ENCODE data around the gene CARTPT. TPM values are rescaled to one million over a fixed set of nuclear protein-coding genes. Genes with fewer than 3 reads are reported as not detected.

Gene CARTPT
- total RNA-seq, 1 experiment from 2014 or later, result not detected

DNA sequence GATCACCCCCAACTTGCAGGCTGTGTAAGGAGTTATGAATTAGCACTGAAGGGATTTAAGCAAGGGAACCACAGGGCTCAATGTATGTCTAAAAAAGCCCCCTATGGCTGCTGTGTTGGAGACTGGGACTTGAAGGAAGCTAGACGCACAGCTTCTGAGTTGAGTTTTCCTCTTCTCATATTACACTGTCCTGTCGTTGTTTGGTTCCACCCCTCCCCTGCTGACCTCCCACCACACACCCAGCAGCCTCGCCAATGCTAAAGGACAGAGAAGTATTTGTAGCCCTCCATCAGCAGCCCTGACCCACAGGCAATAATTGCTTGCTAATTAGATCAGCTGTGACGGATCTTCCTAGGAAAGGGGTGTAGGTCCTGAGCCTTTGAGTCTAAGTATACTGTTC lies 15.1 kb upstream of the CARTPT start (continued):
- TF ChIP-seq, protein P1, sequence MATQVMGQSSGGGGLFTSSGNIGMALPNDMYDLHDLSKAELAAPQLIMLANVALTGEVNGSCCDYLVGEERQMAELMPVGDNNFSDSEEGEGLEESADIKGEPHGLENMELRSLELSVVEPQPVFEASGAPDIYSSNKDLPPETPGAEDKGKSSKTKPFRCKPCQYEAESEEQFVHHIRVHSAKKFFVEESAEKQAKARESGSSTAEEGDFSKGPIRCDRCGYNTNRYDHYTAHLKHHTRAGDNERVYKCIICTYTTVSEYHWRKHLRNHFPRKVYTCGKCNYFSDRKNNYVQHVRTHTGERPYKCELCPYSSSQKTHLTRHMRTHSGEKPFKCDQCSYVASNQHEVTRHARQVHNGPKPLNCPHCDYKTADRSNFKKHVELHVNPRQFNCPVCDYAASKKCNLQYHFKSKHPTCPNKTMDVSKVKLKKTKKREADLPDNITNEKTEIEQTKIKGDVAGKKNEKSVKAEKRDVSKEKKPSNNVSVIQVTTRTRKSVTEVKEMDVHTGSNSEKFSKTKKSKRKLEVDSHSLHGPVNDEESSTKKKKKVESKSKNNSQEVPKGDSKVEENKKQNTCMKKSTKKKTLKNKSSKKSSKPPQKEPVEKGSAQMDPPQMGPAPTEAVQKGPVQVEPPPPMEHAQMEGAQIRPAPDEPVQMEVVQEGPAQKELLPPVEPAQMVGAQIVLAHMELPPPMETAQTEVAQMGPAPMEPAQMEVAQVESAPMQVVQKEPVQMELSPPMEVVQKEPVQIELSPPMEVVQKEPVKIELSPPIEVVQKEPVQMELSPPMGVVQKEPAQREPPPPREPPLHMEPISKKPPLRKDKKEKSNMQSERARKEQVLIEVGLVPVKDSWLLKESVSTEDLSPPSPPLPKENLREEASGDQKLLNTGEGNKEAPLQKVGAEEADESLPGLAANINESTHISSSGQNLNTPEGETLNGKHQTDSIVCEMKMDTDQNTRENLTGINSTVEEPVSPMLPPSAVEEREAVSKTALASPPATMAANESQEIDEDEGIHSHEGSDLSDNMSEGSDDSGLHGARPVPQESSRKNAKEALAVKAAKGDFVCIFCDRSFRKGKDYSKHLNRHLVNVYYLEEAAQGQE (IDR thresholded peaks at IDR 0.05; ENCODE audit: low read depth), result no peak
- TF ChIP-seq ZFX (IDR thresholded peaks at IDR 0.05), result no peak
- no peak for TF ChIP-seq RAD21 (IDR thresholded peaks at IDR 0.05; ENCODE audit: low read depth)

DNA sequence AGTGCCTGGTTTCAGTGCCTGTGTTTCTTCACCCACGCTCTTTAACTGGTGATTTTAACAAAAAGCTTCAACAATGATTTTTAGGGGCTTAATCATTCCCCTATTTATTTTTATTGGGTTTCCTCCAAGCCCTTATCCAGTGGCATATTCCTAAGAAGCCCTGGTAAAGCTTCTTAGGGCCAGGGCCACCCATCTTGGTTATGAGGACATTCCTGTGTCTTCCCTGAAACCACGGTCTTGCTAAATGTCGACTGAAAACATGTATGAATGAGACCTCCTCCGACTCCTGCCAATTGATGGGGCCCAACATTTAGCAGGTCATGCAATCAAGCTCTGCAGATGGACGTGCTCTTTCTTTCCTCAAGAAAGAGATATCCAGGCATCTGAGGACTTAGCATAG lies 13.7 kb upstream of the CARTPT start:
- H3K9me2 ChIP-seq (ENCODE audit: insufficient read depth), result no peaks in the 10 kb centered on the region
- no peaks in the 10 kb centered on the region for H3K4me1 ChIP-seq (ENCODE audit: control insufficient read depth in 1 of 2, insufficient read depth in 2 of 2, low read length in 2 of 2)
- ChIA-PET CTCF (interaction anchor here (2.1 kb wide), 1 partner anchor 7 kb away, joined by 8 read pairs; no protein-coding TSS in a partner anchor), POLR2A (no interaction called here), RAD21 (ENCODE audit: low non-redundant PET in 1 of 2, low total read pairs in 2 of 2, uncharacterized antibody in 2 of 2, unreplicated experiment in 2 of 2) (no interaction called here)
- no peak overlapping the region for H3K9ac ChIP-seq (ENCODE audit: low read length)
- no peak for TF ChIP-seq TCF7L2 (IDR thresholded peaks at IDR 0.05; ENCODE audit: borderline replicate concordance, extremely low read depth, insufficient read depth, insufficient read length)
- no peak for TF ChIP-seq ZNF274 (IDR thresholded peaks at IDR 0.05; ENCODE audit: low read depth, low read length)
- TF ChIP-seq, protein P2, sequence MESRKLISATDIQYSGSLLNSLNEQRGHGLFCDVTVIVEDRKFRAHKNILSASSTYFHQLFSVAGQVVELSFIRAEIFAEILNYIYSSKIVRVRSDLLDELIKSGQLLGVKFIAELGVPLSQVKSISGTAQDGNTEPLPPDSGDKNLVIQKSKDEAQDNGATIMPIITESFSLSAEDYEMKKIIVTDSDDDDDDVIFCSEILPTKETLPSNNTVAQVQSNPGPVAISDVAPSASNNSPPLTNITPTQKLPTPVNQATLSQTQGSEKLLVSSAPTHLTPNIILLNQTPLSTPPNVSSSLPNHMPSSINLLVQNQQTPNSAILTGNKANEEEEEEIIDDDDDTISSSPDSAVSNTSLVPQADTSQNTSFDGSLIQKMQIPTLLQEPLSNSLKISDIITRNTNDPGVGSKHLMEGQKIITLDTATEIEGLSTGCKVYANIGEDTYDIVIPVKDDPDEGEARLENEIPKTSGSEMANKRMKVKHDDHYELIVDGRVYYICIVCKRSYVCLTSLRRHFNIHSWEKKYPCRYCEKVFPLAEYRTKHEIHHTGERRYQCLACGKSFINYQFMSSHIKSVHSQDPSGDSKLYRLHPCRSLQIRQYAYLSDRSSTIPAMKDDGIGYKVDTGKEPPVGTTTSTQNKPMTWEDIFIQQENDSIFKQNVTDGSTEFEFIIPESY (IDR thresholded peaks at IDR 0.05; ENCODE audit: extremely low read depth, insufficient replicate concordance, low read length), result no peak
- TF ChIP-seq YY1 (IDR thresholded peaks at IDR 0.05; ENCODE audit: extremely low read depth, insufficient replicate concordance, low read depth, low read length), result no peak
- TF ChIP-seq, protein P3, sequence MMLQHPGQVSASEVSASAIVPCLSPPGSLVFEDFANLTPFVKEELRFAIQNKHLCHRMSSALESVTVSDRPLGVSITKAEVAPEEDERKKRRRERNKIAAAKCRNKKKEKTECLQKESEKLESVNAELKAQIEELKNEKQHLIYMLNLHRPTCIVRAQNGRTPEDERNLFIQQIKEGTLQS (IDR thresholded peaks at IDR 0.05), result no peak
- no peak for TF ChIP-seq SP1 (IDR thresholded peaks at IDR 0.05; ENCODE audit: low read depth)
- no peak for TF ChIP-seq EGR1 (IDR thresholded peaks at IDR 0.05; ENCODE audit: low read depth)
- no peak for TF ChIP-seq ZFX (IDR thresholded peaks at IDR 0.05)
- no peak for TF ChIP-seq SRF (IDR thresholded peaks at IDR 0.05; ENCODE audit: low read depth)
- TF ChIP-seq RAD21 (IDR thresholded peaks at IDR 0.05; ENCODE audit: low read depth), result no peak
- TF ChIP-seq CEBPB (IDR thresholded peaks at IDR 0.05; ENCODE audit: low read depth), result no peak
- H3K27me3 ChIP-seq (ENCODE audit: insufficient read depth, low read length), result peaks cover 38% of the 10 kb centered on the region
- no peaks in the 10 kb centered on the region for H3K9me3 ChIP-seq (ENCODE audit: control insufficient read depth in 1 of 2, insufficient read depth in 1 of 2, low read depth in 1 of 2, low read length in 2 of 2)
- no peaks in the 10 kb centered on the region for H3K36me3 ChIP-seq (ENCODE audit: control insufficient read depth in 1 of 2, insufficient read depth in 2 of 2, low read length in 2 of 2)
- intact Hi-C loops (cut with micrococcal nuclease), result no loop called here
- no peak overlapping the region for H2AFZ ChIP-seq (ENCODE audit: low read depth, low read length, poor library complexity, severe bottlenecking)
- no peak overlapping the region for H3K27ac ChIP-seq (ENCODE audit: low read depth, low read length)
- H3K4me2 ChIP-seq (ENCODE audit: low read length), result no peak overlapping the region
- no TSS peak for BruUV-seq (replicated peaks)
- no peak overlapping the region for H3K4me3 ChIP-seq (replicated peaks in 1 of 2; ENCODE audit: low read depth in 1 of 2, low read length in 2 of 2)
- no peaks in the 10 kb centered on the region for H4K20me1 ChIP-seq (ENCODE audit: insufficient read depth)
- no peaks in the 10 kb centered on the region for H3K79me2 ChIP-seq (ENCODE audit: insufficient read depth, low read length)
- ATAC-seq, result no peak
- DNase-seq (ENCODE audit: low read depth, low spot score), result no peak

Measured in HCT116 (cell line).